ENCODE data around the gene TCF19.
"Not testable (repeated sequence)": the region's sequence is repeated elsewhere in the genome, so short reads cannot be mapped to it uniquely, and the experiment has no call there.

GRCh38 chr6:31189223-31189622 lies 30.8 kb downstream of the TCF19 start:
- not testable (repeated sequence) for TF ChIP-seq TAF1, POLR2A, POLR2AphosphoS5 (IDR thresholded peaks at IDR 0.05; ENCODE audit: low read depth, low read length)

Data from GM12891 (cell line).